CD4-positive, alpha-beta T cell treated with Interleukin-6 for 4 hours (primary cell): Measurements from ENCODE around the gene DNAH1.
A peak's percentile ranks its signal among the peaks of the same experiment; 100 is the strongest.

ENCODE experiments used
- DNase-seq: peaks from one replicate; pipeline ENCODE4 v3.0.0-alpha.2; 2020; ENCODE audit warnings: mixed read lengths

The DNAH1 gene

GRCh38 chr3:52361454-52361853 is 45.3 kb downstream of the DNAH1 start:
- DNase-seq, result no peak

- DNase-seq, result no peak
These were observed 45.8 kb downstream of the DNAH1 start for GRCh38 chr3:52361898-52362297.

- DNase-seq, result no peak
These were observed 48.4 kb downstream of the DNAH1 start for GRCh38 chr3:52364322-52365035.

- DNase-seq, result no peak
These were observed 50.4 kb downstream of the DNAH1 start for GRCh38 chr3:52366527-52366926.

GRCh38 chr3:52367891-52368880 is 52.1 kb downstream of the DNAH1 start:
- no peak for DNase-seq

- no peak for DNase-seq
These were observed 54.4 kb downstream of the DNAH1 start for GRCh38 chr3:52370531-52370930.

- peak; percentile 57 for DNase-seq
These were observed 56.8 kb downstream of the DNAH1 start for GRCh38 chr3:52372822-52373504.

GRCh38 chr3:52373676-52374075 is 57.6 kb downstream of the DNAH1 start:
- DNase-seq, result no peak

GRCh38 chr3:52374173-52374572 is 58.1 kb downstream of the DNAH1 start:
- no peak for DNase-seq

GRCh38 chr3:52379610-52380009 is 63.5 kb downstream of the DNAH1 start:
- DNase-seq, result no peak

GRCh38 chr3:52380023-52380422 is 63.9 kb downstream of the DNAH1 start:
- DNase-seq, result no peak

GRCh38 chr3:52381623-52382022 is 65.5 kb downstream of the DNAH1 start:
- DNase-seq, result no peak

- no peak for DNase-seq
These were observed 67.3 kb downstream of the DNAH1 start for GRCh38 chr3:52383446-52383845.

- DNase-seq, result no peak
These were observed 68.1 kb downstream of the DNAH1 start for GRCh38 chr3:52384019-52384761.

- no peak for DNase-seq
These were observed 69.0 kb downstream of the DNAH1 start for GRCh38 chr3:52385157-52385556.

GRCh38 chr3:52387481-52387880 is 71.4 kb downstream of the DNAH1 start:
- no peak for DNase-seq

GRCh38 chr3:52388348-52388821 is 72.3 kb downstream of the DNAH1 start:
- no peak for DNase-seq

- no peak for DNase-seq
These were observed 72.8 kb downstream of the DNAH1 start for GRCh38 chr3:52388933-52389332.

- no peak for DNase-seq
These were observed 75.0 kb downstream of the DNAH1 start for GRCh38 chr3:52391096-52391495.

GRCh38 chr3:52392216-52392930 is 76.3 kb downstream of the DNAH1 start:
- no peak for DNase-seq

- no peak for DNase-seq
These were observed 77.2 kb downstream of the DNAH1 start for GRCh38 chr3:52393131-52393807.
